22Rv1 (cell line): Measurements from ENCODE around the gene SCMH1.

Source experiments
- CTCF ChIP-seq: fragments of 450-650 bp; IDR thresholded peaks from 2 replicates; pipeline ENCODE4 v1.5.1; 2017; ENCODE audit warnings: mild to moderate bottlenecking
- ZFX ChIP-seq: fragments of 450-650 bp; IDR thresholded peaks from 2 replicates; pipeline ENCODE4 v1.6.1; 2017; ENCODE audit warnings: antibody characterized with exemption, borderline replicate concordance

GRCh38 chr1:41232305-41232704, 9.8 kb downstream of the SCMH1 start:
- TF ChIP-seq CTCF (no peak), ZFX (no peak)
